Omental fat pad (tissue), 4 donors: ENCODE data around the gene SDK2. TPM values are rescaled to one million over a fixed set of nuclear protein-coding genes. Genes with fewer than 3 reads are reported as not detected.

Source experiments
- ATAC-seq: fragments of 150-250 bp; one replicate; pipeline ENCODE4 v1.9.1; 2016; ENCODE audit warnings: mild to moderate bottlenecking, moderate library complexity; ENCODE audit not compliant: low FRiP score
- DNase-seq: peaks from one replicate; pipeline ENCODE4 v3.0.0-alpha.2; 2019; ENCODE audit warnings: low spot score
- CTCF ChIP-seq, 3 donors: fragments of 450-650 bp; IDR thresholded peaks; one replicate each; pipeline ENCODE4 v1.5.1; 2016 to 2017; ENCODE audit warnings: antibody characterized with exemption in 3 of 3, mild to moderate bottlenecking in 3 of 3, moderate library complexity in 2 of 3
- total RNA-seq, 4 donors: library from RNA; depleted of rRNA; stranded (reverse); fragments of >200 nt; gene quantifications; one replicate each; pipeline ENCODE4 v1.1.0, GENCODE V29; 2016

SDK2 gene
- total RNA-seq, 4 donors from 2014 or later, result 0.46 to 1.4 (median 0.64) TPM

GRCh38 chr17:73365906-73366623 lies 278.2 kb downstream of the SDK2 start:
- no peak for TF ChIP-seq CTCF (IDR thresholded peaks at IDR 0.05)

GRCh38 chr17:73365301-73365874 lies 278.9 kb downstream of the SDK2 start:
- DNase-seq, result no peak
- no peak for TF ChIP-seq CTCF (IDR thresholded peaks at IDR 0.05)
- no peak for ATAC-seq

More at GRCh38 chr17:73365906-73366623, 278.2 kb downstream of the SDK2 start:
- no peak for ATAC-seq
- no peak for DNase-seq

- no peak for TF ChIP-seq CTCF (IDR thresholded peaks at IDR 0.05)
- DNase-seq, result no peak
- no peak for ATAC-seq
Measured at GRCh38 chr17:73364155-73364522, 280.1 kb downstream of the SDK2 start.

GRCh38 chr17:73363442-73364154 lies 280.6 kb downstream of the SDK2 start:
- TF ChIP-seq CTCF (IDR thresholded peaks at IDR 0.05), result no peak
- no peak for DNase-seq

GRCh38 chr17:73362697-73363096 lies 281.5 kb downstream of the SDK2 start:
- no peak for TF ChIP-seq CTCF (IDR thresholded peaks at IDR 0.05)
- no peak for ATAC-seq

More at GRCh38 chr17:73363442-73364154, 280.6 kb downstream of the SDK2 start:
- no peak for ATAC-seq

GRCh38 chr17:73360961-73361761 lies 283.1 kb downstream of the SDK2 start:
- TF ChIP-seq CTCF (IDR thresholded peaks at IDR 0.05), result no peak
- ATAC-seq (no peak), DNase-seq (no peak)

More at GRCh38 chr17:73362697-73363096, 281.5 kb downstream of the SDK2 start:
- DNase-seq, result no peak
